GM18517 (cell line): Measurements from ENCODE around the gene EGF.
"Not testable (repeated sequence)": the region's sequence is repeated elsewhere in the genome, so short reads cannot be mapped to it uniquely, and the experiment has no call there.

Source experiments
- ATAC-seq: cut with Tn5 transposase; IDR thresholded peaks from one replicate; pipeline ENCODE4 v1.9.1; 2021; ENCODE audit warnings: mild to moderate bottlenecking, moderate library complexity; ENCODE audit not compliant: unreplicated experiment

EGF gene

GRCh38 chr4:109914322-109914721, 1.6 kb downstream of the EGF start:
- no peak for ATAC-seq

DNA sequence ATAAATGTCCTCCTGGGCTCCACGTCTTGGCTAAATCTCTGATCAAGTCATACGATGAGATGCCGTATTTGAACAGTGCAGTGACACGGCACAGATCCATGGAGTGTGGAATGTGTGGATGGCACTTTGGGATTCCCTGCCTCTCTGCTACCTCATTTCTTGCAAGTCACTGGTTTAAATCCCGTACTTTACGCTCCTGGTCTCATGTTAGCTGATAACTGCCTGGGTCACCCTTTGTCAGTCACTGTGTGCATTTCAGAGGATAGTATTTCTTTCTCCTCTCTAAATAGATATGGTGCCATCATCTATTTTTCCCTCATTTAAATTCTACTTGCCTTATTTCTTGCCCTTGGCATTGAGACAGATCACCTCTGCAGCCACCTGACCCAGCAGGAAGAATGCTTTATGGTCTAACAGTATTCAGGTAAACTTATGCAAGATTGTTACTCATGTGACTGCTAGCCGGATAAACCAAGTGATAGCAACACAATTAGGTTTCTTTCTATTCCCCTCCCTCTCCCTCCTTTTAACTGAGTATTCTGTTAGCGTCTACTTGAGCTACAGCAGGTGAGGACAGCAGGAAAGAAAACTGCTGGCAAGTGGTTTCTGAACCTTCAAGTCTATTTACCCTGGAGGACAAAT, 2.8 kb downstream of the EGF start:
- ATAC-seq, result no peak

- no peak for ATAC-seq
Observed at GRCh38 chr4:109916027-109916409, 3.3 kb downstream of the EGF start.

- ATAC-seq, result no peak
Observed at GRCh38 chr4:109921384-109921808, 8.7 kb downstream of the EGF start.

GRCh38 chr4:109925396-109925795, 12.7 kb downstream of the EGF start:
- no peak for ATAC-seq

- ATAC-seq, result no peak
Observed at GRCh38 chr4:109928327-109929045, 15.8 kb downstream of the EGF start.

GRCh38 chr4:109930464-109930863, 17.8 kb downstream of the EGF start:
- ATAC-seq, result no peak

DNA sequence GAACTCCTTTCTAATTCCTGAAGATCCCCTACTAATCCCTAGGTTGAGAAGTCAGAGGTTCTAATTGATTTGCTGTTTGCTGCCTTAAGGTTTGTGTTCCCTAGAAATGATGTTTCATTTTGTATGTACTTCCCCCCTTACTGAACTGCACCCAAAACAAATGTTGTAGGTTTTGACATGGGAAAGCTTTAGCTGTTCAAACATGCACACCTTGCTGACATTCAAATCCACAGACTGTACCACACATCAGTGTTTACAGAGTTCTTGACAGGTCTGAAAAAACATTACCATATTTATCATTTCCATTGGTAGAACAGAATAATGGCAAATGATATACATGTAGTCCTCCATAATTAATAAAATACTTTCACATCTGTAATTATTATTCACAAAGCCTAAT, 18.2 kb downstream of the EGF start:
- ATAC-seq, result no peak

- ATAC-seq, result no peak
Observed at GRCh38 chr4:109931318-109931717, 18.6 kb downstream of the EGF start.

- not testable (repeated sequence) for ATAC-seq
Observed at GRCh38 chr4:109937352-109937751, 24.7 kb downstream of the EGF start.

- ATAC-seq, result no peak
Observed at GRCh38 chr4:109939190-109939589, 26.5 kb downstream of the EGF start.

- no peak for ATAC-seq
Observed at GRCh38 chr4:109942292-109942926, 29.7 kb downstream of the EGF start.

DNA sequence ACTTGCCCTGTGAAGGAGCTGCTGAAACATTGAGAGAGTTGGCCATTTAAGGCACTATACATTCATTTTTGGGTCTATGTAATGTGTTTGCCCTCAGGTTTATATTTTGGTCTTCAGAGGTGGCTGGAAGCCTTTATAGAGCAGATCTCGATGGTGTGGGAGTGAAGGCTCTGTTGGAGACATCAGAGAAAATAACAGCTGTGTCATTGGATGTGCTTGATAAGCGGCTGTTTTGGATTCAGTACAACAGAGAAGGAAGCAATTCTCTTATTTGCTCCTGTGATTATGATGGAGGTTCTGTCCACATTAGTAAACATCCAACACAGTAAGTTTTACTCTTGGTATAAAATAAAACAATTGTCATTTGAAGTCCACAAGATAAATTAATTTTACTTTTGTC, 31.1 kb downstream of the EGF start:
- no peak for ATAC-seq

- ATAC-seq, result no peak
Observed at GRCh38 chr4:109944591-109944990, 31.9 kb downstream of the EGF start.

DNA sequence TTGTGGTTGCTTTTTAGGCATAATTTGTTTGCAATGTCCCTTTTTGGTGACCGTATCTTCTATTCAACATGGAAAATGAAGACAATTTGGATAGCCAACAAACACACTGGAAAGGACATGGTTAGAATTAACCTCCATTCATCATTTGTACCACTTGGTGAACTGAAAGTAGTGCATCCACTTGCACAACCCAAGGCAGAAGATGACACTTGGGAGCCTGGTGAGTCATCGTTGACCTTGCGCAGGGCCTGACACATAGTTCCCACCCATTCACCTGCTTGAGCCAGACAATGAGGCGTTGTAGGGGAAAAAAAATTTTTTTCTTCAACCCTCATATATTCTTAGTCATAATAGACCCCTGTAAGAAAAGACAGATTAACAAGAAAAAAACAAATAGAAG, 32.4 kb downstream of the EGF start:
- ATAC-seq, result no peak

DNA sequence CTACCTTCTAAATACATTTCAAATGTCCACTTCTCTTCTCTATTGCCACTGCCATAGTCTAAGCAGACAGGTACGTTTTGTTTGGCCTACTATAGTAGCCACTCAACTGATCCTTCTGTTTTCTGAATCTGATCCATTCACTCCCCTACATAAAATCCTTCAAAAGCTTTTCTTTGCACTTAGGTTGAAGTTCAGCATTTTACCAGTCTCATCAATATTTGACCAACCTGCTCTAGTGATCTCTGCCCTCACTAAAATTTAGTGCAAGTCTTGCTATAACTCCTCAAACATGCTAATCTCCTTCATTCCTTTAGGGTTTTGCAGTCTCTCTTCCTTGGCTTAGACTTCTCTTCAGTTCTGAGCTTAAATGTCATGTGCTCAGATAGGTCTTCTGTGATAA, 33.4 kb downstream of the EGF start:
- ATAC-seq, result no peak

- ATAC-seq, result no peak
Observed at GRCh38 chr4:109947457-109947856, 34.8 kb downstream of the EGF start.

DNA sequence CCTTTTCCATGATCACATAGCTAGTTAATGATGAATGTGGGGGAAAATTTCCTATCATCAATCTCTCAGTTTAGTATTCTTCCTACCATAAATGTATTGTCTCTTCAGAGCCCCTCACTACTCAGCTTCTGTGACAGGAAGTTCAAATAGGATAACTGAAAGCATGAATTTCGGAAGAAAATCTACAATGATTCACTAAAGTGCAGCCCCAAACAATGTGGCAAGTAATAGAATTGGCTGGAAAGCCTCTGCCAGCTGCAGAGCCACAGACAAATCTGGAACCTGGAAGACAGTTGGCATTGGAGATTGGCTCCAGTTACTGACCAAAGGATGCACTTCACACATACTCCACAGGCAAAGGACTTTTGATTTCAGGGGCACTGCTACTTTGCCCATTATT, 35.2 kb downstream of the EGF start:
- no peak for ATAC-seq

- not testable (repeated sequence) for ATAC-seq
Observed at GRCh38 chr4:109949099-109949718, 36.5 kb downstream of the EGF start.

GRCh38 chr4:109952612-109953011, 39.9 kb downstream of the EGF start:
- no peak for ATAC-seq

- no peak for ATAC-seq
Observed at GRCh38 chr4:109953556-109953955, 40.9 kb downstream of the EGF start.

GRCh38 chr4:109955146-109955545, 42.5 kb downstream of the EGF start:
- ATAC-seq, result no peak
